SJSA1 (cell line): Measurements from ENCODE around the gene NFIL3. TPM values are rescaled to one million over a fixed set of nuclear protein-coding genes. Genes with fewer than 3 reads are reported as not detected.
"Not testable (repeated sequence)": the region's sequence is repeated elsewhere in the genome, so short reads cannot be mapped to it uniquely, and the experiment has no call there.

ENCODE experiments used
- DNase-seq, 2 experiments: peaks; one replicate each; pipeline ENCODE4 v3.0.0-alpha.2; 2015 to 2020; ENCODE audit warnings: low spot score in 2 of 2, low read depth in 1 of 2
- H3K27ac ChIP-seq: fragments of 250-450 bp; sonication (Bioruptor Pico); 2 replicates; pipeline ENCODE4 v1.5.1; 2020; ENCODE audit warnings: mild to moderate bottlenecking, moderate library complexity
- H3K27me3 ChIP-seq: fragments of 250-450 bp; sonication (Bioruptor Pico); replicated peaks from 2 replicates; pipeline ENCODE4 v1.5.1; 2020; ENCODE audit warnings: mild to moderate bottlenecking, moderate library complexity
- H3K36me3 ChIP-seq: fragments of 250-450 bp; sonication (Bioruptor Pico); 2 replicates; pipeline ENCODE4 v1.5.1; 2020; ENCODE audit warnings: mild to moderate bottlenecking
- H3K4me1 ChIP-seq: fragments of 250-450 bp; sonication (Bioruptor Pico); replicated peaks from 2 replicates; pipeline ENCODE4 v1.6.1; 2021; ENCODE audit warnings: mild to moderate bottlenecking
- H3K4me3 ChIP-seq: fragments of 250-450 bp; sonication (Bioruptor Pico); 2 replicates; pipeline ENCODE4 v1.5.1; 2020; ENCODE audit warnings: mild to moderate bottlenecking
- H3K9me3 ChIP-seq: fragments of 250-450 bp; sonication (Bioruptor Pico); replicated peaks from 2 replicates; pipeline ENCODE4 v1.5.1; 2020; ENCODE audit warnings: mild to moderate bottlenecking
- total RNA-seq: library from RNA; depleted of rRNA; stranded (reverse); fragments of >200 nt; shearing (Covaris generic); gene quantifications from 2 replicates; pipeline ENCODE4 v1.2.3, GENCODE V29; 2014

Gene NFIL3
- total RNA-seq, 1 experiment from 2014 or later, result 9.0 TPM

DNA sequence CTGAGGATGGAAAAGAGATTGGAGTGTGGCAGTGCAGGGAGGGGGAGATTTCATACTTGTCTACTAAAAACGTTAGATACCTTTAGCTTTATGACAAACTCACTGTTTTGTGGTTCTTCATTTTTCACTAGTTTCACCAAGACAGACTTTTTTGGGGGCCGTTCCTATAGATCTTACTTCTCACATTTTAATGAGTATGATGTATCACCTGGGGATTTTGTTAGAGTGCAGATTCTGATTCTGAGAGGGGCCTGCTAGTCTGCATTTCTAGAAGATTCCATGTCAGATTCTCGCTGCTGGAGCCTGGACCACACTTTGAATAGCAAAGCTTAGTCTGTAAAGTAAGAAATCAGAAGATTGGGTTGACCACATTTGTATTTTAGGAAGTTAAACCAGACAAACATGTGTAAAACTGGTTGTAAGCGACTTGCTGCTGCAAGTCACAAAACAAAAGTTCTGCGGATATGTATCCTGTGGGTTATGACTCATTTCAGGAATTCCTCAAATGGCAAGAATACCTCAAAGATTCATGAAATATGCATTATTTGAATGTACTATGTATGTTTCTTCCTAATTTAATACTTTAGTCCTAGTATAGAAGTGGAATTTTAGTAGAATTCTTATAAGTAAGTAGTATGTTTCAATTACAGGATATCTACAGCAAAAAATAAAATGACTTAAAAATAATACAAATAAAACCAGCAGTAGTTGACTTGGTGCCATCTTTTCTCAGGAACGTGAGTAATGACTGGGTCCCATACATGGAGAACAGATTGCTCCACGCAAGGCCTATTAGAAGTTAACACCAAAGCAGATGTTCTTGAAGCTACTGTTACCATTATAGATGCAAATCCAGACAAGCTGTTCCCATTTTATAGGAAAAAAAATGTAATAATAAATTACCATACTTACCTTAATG, 27.8 kb downstream of the NFIL3 start:
- peak in 1 of 2 experiments; percentile 77 for DNase-seq
- peak overlapping the region; percentile 66 for H3K27ac ChIP-seq
- no peaks in the 10 kb centered on the region for H3K36me3 ChIP-seq
- H3K4me1 ChIP-seq, result peaks cover 22% of the 10 kb centered on the region
- no peak overlapping the region for H3K4me3 ChIP-seq
- H3K9me3 ChIP-seq, result no peaks in the 10 kb centered on the region
- H3K27me3 ChIP-seq, result no peaks in the 10 kb centered on the region

GRCh38 chr9:91395106-91395552, 28.5 kb downstream of the NFIL3 start:
- no peak overlapping the region for H3K4me3 ChIP-seq
- H3K4me1 ChIP-seq, result peaks cover 23% of the 10 kb centered on the region
- DNase-seq, result no peak
- H3K9me3 ChIP-seq, result no peaks in the 10 kb centered on the region
- no peaks in the 10 kb centered on the region for H3K36me3 ChIP-seq
- peak overlapping the region; percentile 66 for H3K27ac ChIP-seq
- no peaks in the 10 kb centered on the region for H3K27me3 ChIP-seq

- Histone ChIP-seq H3K27me3 (no peaks in the 10 kb centered on the region), H3K4me3 (no peak overlapping the region), H3K4me1 (peaks cover 34% of the 10 kb centered on the region), H3K36me3 (no peaks in the 10 kb centered on the region), H3K27ac (no peak overlapping the region), H3K9me3 (no peaks in the 10 kb centered on the region)
- DNase-seq, result no peak
Measured at GRCh38 chr9:91393826-91394225, 29.8 kb downstream of the NFIL3 start.

DNA sequence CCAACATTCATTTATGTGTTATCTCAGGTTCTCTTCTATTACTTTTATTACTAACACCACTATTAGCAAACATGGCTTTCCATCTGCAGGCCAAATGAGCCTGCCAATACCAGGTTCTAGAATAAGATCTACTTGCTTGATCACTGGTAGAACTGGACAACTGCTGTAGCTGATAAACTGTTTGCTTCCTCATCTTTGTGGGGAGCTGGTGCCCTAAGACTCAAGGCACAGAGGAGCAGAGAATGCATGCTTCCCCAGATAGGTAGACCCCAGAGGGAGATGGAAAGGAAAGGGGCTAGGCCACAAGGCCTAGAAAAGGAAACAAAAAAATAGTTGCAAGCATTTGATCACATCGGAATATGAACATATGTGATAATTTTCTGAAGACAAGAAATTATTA, 31.2 kb downstream of the NFIL3 start:
- no peaks in the 10 kb centered on the region for H3K27me3 ChIP-seq
- no peaks in the 10 kb centered on the region for H3K9me3 ChIP-seq
- H3K4me1 ChIP-seq, result peaks cover 35% of the 10 kb centered on the region
- no peaks in the 10 kb centered on the region for H3K36me3 ChIP-seq
- no peak overlapping the region for H3K4me3 ChIP-seq
- no peak for DNase-seq
- H3K27ac ChIP-seq, result no peak overlapping the region

GRCh38 chr9:91391818-91392217, 31.8 kb downstream of the NFIL3 start:
- DNase-seq, result no peak
- Histone ChIP-seq H3K27ac (no peak overlapping the region), H3K4me1 (peaks cover 35% of the 10 kb centered on the region), H3K27me3 (no peaks in the 10 kb centered on the region), H3K36me3 (no peaks in the 10 kb centered on the region), H3K4me3 (no peak overlapping the region), H3K9me3 (no peaks in the 10 kb centered on the region)

DNA sequence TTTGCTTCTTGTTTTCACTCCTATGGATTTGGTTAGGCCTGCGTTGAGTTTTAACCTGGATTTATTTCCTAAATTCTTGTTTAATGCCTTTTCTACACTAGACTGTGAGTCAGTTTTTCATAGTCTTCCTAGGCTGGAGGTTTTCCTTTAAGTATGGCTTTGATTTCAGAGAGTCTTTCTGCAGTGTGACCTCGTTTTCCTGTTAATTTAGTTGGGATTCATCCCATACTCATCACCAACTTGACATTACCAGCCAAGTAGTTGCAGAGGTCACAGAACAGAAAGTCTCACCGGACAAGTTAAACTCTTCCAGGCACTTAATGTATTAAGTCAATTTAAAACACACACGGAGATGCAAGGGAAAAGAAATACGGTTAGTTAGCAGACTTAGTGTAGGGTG, 32.2 kb downstream of the NFIL3 start:
- peaks cover 33% of the 10 kb centered on the region for H3K4me1 ChIP-seq
- no peaks in the 10 kb centered on the region for H3K27me3 ChIP-seq
- no peaks in the 10 kb centered on the region for H3K9me3 ChIP-seq
- H3K36me3 ChIP-seq, result no peaks in the 10 kb centered on the region
- no peak overlapping the region for H3K4me3 ChIP-seq
- H3K27ac ChIP-seq, result no peak overlapping the region
- no peak for DNase-seq

DNA sequence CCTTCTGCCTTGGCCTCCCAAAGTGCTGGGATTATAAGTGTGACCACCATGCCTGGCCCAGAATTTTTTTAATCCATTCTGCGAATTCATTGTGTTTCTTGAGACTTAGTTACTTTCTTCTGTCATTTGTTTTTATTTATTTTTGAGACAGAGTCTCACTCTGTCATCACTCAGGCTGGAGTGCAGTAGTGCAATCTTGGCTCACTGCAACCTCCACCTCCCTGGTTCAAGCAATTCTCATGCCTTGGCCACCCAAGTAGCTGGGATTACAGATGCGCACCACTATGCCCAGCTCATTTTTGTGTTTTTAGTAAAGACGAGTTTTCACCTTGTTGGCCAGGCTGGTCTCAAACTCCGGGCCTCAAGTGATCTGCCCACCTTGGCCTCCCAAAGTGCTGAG, 33.9 kb downstream of the NFIL3 start:
- peaks cover 15% of the 10 kb centered on the region for H3K4me1 ChIP-seq
- peak overlapping the region; percentile 39 for H3K27ac ChIP-seq
- H3K9me3 ChIP-seq, H3K36me3 ChIP-seq, H3K27me3 ChIP-seq, H3K4me3 ChIP-seq: not testable (repeated sequence)
- DNase-seq, result peak; percentile 59 to 67

GRCh38 chr9:91386765-91387164, 36.9 kb downstream of the NFIL3 start:
- Histone ChIP-seq H3K4me3 (no peak overlapping the region), H3K27me3 (no peaks in the 10 kb centered on the region), H3K27ac (no peak overlapping the region), H3K36me3 (no peaks in the 10 kb centered on the region), H3K4me1 (peaks cover 13% of the 10 kb centered on the region), H3K9me3 (no peaks in the 10 kb centered on the region)
- no peak for DNase-seq

DNA sequence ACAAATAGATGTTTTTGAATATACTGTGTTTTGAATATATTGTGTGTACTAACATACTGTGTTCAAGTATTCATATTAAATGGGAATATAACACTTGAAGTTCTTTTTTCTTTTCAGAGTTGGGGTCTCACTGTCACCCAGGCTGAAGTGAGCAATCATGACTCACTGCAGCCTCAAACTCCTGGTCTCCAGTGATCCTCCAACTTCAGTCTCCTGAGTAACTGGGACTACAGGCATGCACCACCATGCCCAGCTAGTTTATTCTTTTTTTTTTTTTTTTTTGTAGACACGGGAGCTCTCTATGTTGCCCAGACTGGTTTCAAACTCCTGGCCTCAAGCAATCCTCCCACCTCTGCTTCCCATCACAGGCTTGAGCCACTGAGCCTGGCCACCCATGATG, 38.7 kb downstream of the NFIL3 start:
- H3K36me3 ChIP-seq, result no peaks in the 10 kb centered on the region
- no peak overlapping the region for H3K27ac ChIP-seq
- H3K27me3 ChIP-seq, result no peaks in the 10 kb centered on the region
- no peaks in the 10 kb centered on the region for H3K9me3 ChIP-seq
- no peak for DNase-seq
- peaks cover 10% of the 10 kb centered on the region for H3K4me1 ChIP-seq
- H3K4me3 ChIP-seq, result no peak overlapping the region

DNA sequence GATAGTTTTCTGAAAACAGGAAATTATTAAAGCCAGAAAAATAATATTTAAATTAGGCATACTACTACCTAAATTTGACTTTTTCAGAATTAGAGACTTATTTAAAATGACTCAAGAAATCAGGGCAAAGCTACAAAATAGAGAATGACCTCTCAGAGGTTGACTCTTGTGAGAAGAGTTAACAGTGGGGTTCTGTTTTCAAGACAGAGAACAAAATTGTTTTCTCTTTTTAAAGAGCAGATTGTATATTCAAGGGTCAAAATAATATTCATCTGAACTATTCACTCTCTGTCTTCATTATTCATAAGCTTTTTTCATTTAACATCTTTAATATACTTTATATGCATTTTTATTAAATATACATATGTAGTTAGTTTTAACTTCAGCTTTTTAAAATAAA, 40.1 kb downstream of the NFIL3 start:
- H3K4me3 ChIP-seq, result no peak overlapping the region
- no peak for DNase-seq
- no peaks in the 10 kb centered on the region for H3K36me3 ChIP-seq
- H3K4me1 ChIP-seq, result no peaks in the 10 kb centered on the region
- H3K27me3 ChIP-seq, result no peaks in the 10 kb centered on the region
- H3K27ac ChIP-seq, result no peak overlapping the region
- H3K9me3 ChIP-seq, result no peaks in the 10 kb centered on the region

DNA sequence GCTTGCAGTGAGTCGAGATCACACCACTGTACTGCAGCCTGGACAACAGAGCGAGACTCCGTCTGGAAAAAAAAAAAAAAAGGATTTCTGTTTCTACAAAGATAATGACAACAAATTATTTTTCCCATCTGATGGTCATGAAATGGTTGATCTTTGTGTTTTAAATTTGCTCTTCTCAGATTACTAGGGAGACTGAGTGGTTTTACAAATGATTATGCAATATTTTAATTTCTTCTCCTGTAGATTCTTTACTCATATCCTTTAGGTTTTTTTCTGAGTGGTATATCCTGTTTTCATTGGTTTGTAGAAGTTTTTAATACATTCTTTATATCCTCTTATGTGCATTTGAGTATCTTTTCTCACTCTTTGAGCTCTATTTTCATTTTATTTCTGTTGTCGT, 41.3 kb downstream of the NFIL3 start:
- Histone ChIP-seq H3K27me3 (no peaks in the 10 kb centered on the region), H3K4me3 (no peak overlapping the region), H3K27ac (no peak overlapping the region), H3K4me1 (no peaks in the 10 kb centered on the region), H3K9me3 (no peaks in the 10 kb centered on the region), H3K36me3 (no peaks in the 10 kb centered on the region)
- DNase-seq, result no peak

- H3K36me3 ChIP-seq, result no peaks in the 10 kb centered on the region
- no peak overlapping the region for H3K27ac ChIP-seq
- H3K4me1 ChIP-seq, result peaks cover 10% of the 10 kb centered on the region
Measured at GRCh38 chr9:91379426-91379825, 44.2 kb downstream of the NFIL3 start.

DNA sequence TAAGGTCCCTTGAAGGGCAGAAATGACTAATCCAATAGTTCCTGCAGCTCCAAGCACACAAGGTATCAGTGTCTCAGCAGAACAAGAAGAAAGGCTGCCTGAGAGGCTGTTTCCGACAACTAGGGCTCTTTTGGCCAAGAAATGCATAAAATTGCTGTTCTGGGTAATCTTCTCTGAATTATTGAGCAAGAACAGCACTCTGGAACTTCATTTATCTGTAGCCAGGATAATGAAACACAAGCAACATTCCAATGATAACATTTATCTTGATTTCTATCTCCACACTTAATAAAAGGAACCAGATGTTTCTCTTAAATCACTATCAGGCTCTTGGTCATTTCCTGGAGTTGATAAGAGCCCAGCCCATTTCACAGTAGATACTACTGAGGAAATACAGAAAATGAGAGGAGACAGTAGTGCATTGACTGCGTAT, 44.9 kb downstream of the NFIL3 start:
- H3K9me3 ChIP-seq, result no peaks in the 10 kb centered on the region
- no peaks in the 10 kb centered on the region for H3K27me3 ChIP-seq
- H3K36me3 ChIP-seq, result no peaks in the 10 kb centered on the region
- H3K4me3 ChIP-seq, result no peak overlapping the region
- DNase-seq, result no peak
- H3K4me1 ChIP-seq, result peaks cover 10% of the 10 kb centered on the region
- no peak overlapping the region for H3K27ac ChIP-seq

More at GRCh38 chr9:91379426-91379825, 44.2 kb downstream of the NFIL3 start:
- Histone ChIP-seq H3K27me3 (no peaks in the 10 kb centered on the region), H3K4me3 (no peak overlapping the region), H3K9me3 (no peaks in the 10 kb centered on the region)
- no peak for DNase-seq

DNA sequence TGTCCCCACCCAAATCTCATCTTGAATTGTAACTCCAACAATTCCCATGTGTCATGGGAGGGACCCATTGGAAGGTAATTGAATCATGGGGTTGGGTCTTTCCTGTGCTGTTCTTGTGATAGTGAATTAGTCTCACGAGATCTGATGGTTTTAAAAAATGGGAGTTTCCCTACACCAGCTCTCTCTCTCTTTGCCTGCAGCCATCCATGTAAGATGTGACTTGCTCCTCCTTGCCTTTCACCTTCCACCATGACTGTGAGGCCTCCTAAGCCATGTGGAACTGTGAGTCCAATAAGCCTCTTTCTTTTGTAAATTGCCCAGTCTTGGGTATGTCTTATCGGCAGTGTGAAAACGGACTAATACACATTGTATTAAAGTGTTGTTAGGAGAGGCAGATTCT, 45.6 kb downstream of the NFIL3 start:
- not testable (repeated sequence) for H3K4me1 ChIP-seq, H3K27me3 ChIP-seq, H3K36me3 ChIP-seq

More for the DNA sequence above, 45.6 kb downstream of the NFIL3 start:
- not testable (repeated sequence) for DNase-seq, H3K9me3 ChIP-seq, H3K4me3 ChIP-seq, H3K27ac ChIP-seq
